GM12891 (cell line): Measurements from ENCODE around the gene KCNK17.

Experiments used
- POLR2A ChIP-seq: IDR thresholded peaks from 2 replicates; pipeline ENCODE4 v1.6.1; 2011; ENCODE audit warnings: low read depth, low read length, control low read depth
- POLR2AphosphoS5 ChIP-seq: IDR thresholded peaks from 2 replicates; pipeline ENCODE4 v1.6.1; 2011; ENCODE audit warnings: low read depth, low read length, control low read depth

DNA sequence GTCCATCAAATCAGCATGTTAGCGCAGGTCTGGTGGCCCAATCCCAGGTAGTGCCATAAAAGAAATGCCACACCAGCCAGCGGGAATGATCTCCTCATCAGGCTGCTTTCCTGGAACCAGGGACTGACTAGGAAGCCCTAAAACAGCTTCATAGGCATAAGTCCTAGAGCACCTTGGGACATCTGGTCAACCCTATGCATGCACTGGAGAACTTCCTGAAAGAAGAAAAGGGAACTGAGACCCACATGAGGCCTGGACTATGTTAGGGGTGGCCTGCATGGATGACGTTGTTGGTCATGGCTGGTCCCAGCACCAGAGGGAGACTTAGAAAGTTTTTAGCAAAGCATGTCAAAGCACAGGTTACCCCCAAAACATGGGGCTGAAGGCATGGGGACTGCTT is 15.8 kb upstream of the KCNK17 start:
- no peak for TF ChIP-seq POLR2AphosphoS5
- TF ChIP-seq POLR2A, result no peak
